Mesenchymal stem cell (in vitro differentiated cells and primary cell): ENCODE results near the gene CYP3A4. TPM values are rescaled to one million over a fixed set of nuclear protein-coding genes. Genes with fewer than 3 reads are reported as not detected.

Experiments used
- DNase-seq: peaks from one replicate; pipeline ENCODE4 v3.0.0-alpha.2; 2013
- H2AFZ ChIP-seq: one replicate; pipeline ENCODE4 v1.6.1; 2013; ENCODE audit warnings: low read depth, mild to moderate bottlenecking, control low read depth, inconsistent platforms, low read length, moderate library complexity
- H2AK5ac ChIP-seq: 2 replicates; pipeline ENCODE4 v1.6.1; 2013; ENCODE audit warnings: low read length, moderate library complexity, mild to moderate bottlenecking, inconsistent platforms; ENCODE audit not compliant: severe bottlenecking
- H2BK120ac ChIP-seq: one replicate; pipeline ENCODE4 v1.6.1; 2013; ENCODE audit warnings: low read depth, mild to moderate bottlenecking, inconsistent platforms, low read length, moderate library complexity
- H2BK12ac ChIP-seq, 2 experiments: one replicate each; pipeline ENCODE4 v1.6.1; 2013; ENCODE audit warnings: inconsistent platforms in 2 of 2, low read length in 2 of 2, mild to moderate bottlenecking in 2 of 2, moderate library complexity in 2 of 2, control low read depth in 1 of 2
- H2BK15ac ChIP-seq: one replicate; pipeline ENCODE4 v1.6.1; 2013; ENCODE audit warnings: mild to moderate bottlenecking, low read depth, inconsistent platforms; ENCODE audit not compliant: poor library complexity, severe bottlenecking
- H2BK5ac ChIP-seq: 2 replicates; pipeline ENCODE4 v1.6.1; 2013; ENCODE audit warnings: low read depth, mild to moderate bottlenecking, low read length, control low read depth, inconsistent platforms; ENCODE audit not compliant: poor library complexity, severe bottlenecking
- H3K14ac ChIP-seq, 2 experiments: one replicate each; pipeline ENCODE4 v1.6.1; 2013; ENCODE audit warnings: inconsistent platforms in 2 of 2, low read length in 2 of 2, control low read depth in 1 of 2, mild to moderate bottlenecking in 1 of 2, moderate library complexity in 1 of 2
- H3K18ac ChIP-seq, 2 experiments: one replicate each; pipeline ENCODE4 v1.6.1; 2013; ENCODE audit warnings: inconsistent platforms in 2 of 2, low read length in 2 of 2, control low read depth in 1 of 2, low read depth in 1 of 2, mild to moderate bottlenecking in 1 of 2
- H3K23ac ChIP-seq, 2 experiments: one replicate each; pipeline ENCODE4 v1.6.1; 2013; ENCODE audit warnings: inconsistent platforms in 2 of 2, low read length in 2 of 2, mild to moderate bottlenecking in 2 of 2, moderate library complexity in 2 of 2, control low read depth in 1 of 2
- H3K27ac ChIP-seq: 2 replicates; pipeline ENCODE4 v1.5.1; 2013; ENCODE audit warnings: mild to moderate bottlenecking, moderate library complexity, low read length, control low read depth, inconsistent platforms; ENCODE audit not compliant: poor library complexity, severe bottlenecking
- H3K27me3 ChIP-seq, 2 experiments: 2 replicates each; pipeline versions ENCODE4 v1.6.1 to v1.7.0; 2013; ENCODE audit warnings: low read length in 2 of 2, mild to moderate bottlenecking in 2 of 2, moderate library complexity in 2 of 2, control low read depth in 1 of 2, inconsistent platforms in 1 of 2; ENCODE audit not compliant: control insufficient read depth in 1 of 2, insufficient read depth in 1 of 2
- H3K36me3 ChIP-seq, 2 experiments: 2 replicates each; pipeline versions ENCODE4 v1.6.1 to v1.7.0; 2013; ENCODE audit warnings: low read length in 2 of 2, control low read depth in 1 of 2, inconsistent platforms in 1 of 2, low read depth in 1 of 2, mild to moderate bottlenecking in 1 of 2; ENCODE audit not compliant: insufficient read depth in 2 of 2, control insufficient read depth in 1 of 2
- H3K4ac ChIP-seq, 2 experiments: one replicate each; pipeline ENCODE4 v1.6.1; 2013; ENCODE audit warnings: inconsistent platforms in 2 of 2, low read length in 2 of 2, mild to moderate bottlenecking in 2 of 2, moderate library complexity in 2 of 2, control low read depth in 1 of 2, low read depth in 1 of 2
- H3K4me1 ChIP-seq: 2 replicates; pipeline ENCODE4 v1.6.1; 2013; ENCODE audit warnings: low read depth, low read length, control low read depth; ENCODE audit not compliant: control insufficient read depth, insufficient read depth
- H3K4me2 ChIP-seq: 2 replicates; pipeline ENCODE4 v1.6.1; 2013; ENCODE audit warnings: low read length, mild to moderate bottlenecking, inconsistent platforms; ENCODE audit not compliant: poor library complexity, severe bottlenecking
- H3K4me3 ChIP-seq, 2 experiments: 2 replicates each; pipeline versions ENCODE4 v1.5.1 to v1.7.0; 2013; ENCODE audit warnings: low read length in 2 of 2, mild to moderate bottlenecking in 2 of 2, control low read depth in 1 of 2, low read depth in 1 of 2; ENCODE audit not compliant: insufficient read depth in 1 of 2
- H3K79me1 ChIP-seq: replicated peaks from 2 replicates; pipeline ENCODE4 v1.6.1; 2013; ENCODE audit warnings: mild to moderate bottlenecking, control low read depth, low read length, inconsistent platforms; ENCODE audit not compliant: poor library complexity, severe bottlenecking
- H3K9ac ChIP-seq: 2 replicates; pipeline ENCODE4 v1.7.0; 2013; ENCODE audit warnings: mild to moderate bottlenecking, low read length, moderate library complexity
- H3K9me3 ChIP-seq: 2 replicates; pipeline ENCODE4 v1.7.0; 2013; ENCODE audit warnings: mild to moderate bottlenecking, low read length; ENCODE audit not compliant: control insufficient read depth
- H4K8ac ChIP-seq: one replicate; pipeline ENCODE4 v1.6.1; 2013; ENCODE audit warnings: inconsistent platforms, mild to moderate bottlenecking, low read length, moderate library complexity
- H4K91ac ChIP-seq: one replicate; pipeline ENCODE4 v1.6.1; 2013; ENCODE audit warnings: mild to moderate bottlenecking, low read length, inconsistent platforms
- WGBS: methylation state at CpG from one replicate; pipeline ENCODE4 v1.1.7; 2013; ENCODE audit warnings: mixed read lengths; 5-methylcytosine and 5-hydroxymethylcytosine counted together
- small RNA-seq: library from polyadenylated mRNA; stranded (forward); fragments of <200 nt; extraction: miRNeasy Mini kit (QIAGEN cat#:217004); gene quantifications from one replicate; pipeline ENCODE3, GENCODE V24; 2013; ENCODE audit warnings: low read depth

CYP3A4 gene

DNA sequence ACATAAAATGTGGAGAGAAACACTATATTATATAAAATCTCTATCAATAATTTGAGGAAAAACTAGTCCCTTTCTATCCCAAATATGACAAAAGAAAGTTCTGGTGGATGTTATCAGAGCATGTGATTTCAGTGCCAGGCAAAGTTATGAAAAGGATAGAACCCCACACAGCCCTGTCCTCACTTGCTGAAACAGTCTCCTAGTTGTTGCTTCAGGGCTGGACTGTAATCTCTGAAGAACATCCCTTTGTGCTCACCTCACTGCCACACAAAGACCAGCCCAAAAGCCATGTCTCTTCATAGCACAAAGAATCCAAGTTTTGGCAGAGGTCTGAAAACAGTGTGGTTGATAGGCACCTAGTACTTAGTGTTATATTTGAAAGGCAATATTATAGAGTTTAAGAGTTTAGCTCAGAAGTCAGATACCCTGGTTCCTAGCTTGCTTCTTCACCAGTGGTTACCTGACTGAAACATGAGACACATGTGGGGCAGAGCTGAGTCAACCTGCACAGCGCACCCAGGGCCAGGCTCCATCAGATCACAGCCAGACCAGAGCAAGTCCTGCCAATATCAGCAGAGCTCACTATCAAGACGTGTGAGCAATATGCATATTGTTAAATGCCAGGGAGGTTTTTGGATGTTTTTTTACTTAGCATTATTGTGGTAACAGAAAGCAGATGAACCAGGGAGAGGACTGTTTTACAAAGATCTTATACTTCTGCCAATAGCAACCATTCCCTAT is 74.0 kb downstream of the CYP3A4 start:
- Histone ChIP-seq H4K91ac (no peak overlapping the region), H2AK5ac (no peak overlapping the region), H3K9me3 (peaks cover 47% of the 10 kb centered on the region), H2BK5ac (no peak overlapping the region), H2BK15ac (no peak overlapping the region), H3K23ac (no peak overlapping the region), H2BK12ac (no peak overlapping the region), H3K27ac (no peak overlapping the region), H3K79me1 (no peaks in the 10 kb centered on the region), H3K4me2 (no peak overlapping the region), H3K14ac (no peak overlapping the region), H2BK120ac (no peak overlapping the region), H2AFZ (no peak overlapping the region), H3K4me3 (no peak overlapping the region), H3K4me1 (no peaks in the 10 kb centered on the region), H3K36me3 (no peaks in the 10 kb centered on the region), H3K27me3 (peaks cover 0 to 6% of the 10 kb centered on the region in 2 experiments), H3K4ac (no peak overlapping the region), H3K9ac (no peak overlapping the region), H3K18ac (no peak overlapping the region), H4K8ac (no peak overlapping the region)
- no peak for DNase-seq
- WGBS = 88% methylated on average over 1 of the region's 2 CpGs

DNA sequence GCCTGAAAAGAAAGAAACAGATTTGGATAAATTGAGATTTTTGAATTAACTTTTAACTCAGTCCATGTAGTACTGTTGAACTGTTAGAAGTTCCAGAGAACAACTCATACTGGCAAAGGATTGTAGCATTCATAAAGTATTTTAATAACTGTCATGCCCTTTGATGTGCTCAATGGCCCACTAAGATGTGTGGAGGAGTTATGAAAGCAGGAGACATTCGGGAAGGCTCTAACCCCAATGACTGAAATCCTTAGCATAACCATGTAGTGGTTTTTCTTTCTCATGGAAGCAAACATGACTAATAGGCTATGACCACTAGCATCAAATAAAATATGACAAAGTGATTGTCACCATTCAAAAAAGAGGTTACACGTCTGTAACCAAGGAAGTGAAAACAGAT is 74.7 kb downstream of the CYP3A4 start:
- H2BK120ac ChIP-seq = no peak overlapping the region
- no peak overlapping the region for H2BK12ac ChIP-seq
- no peaks in the 10 kb centered on the region for H3K36me3 ChIP-seq
- H3K4me1 ChIP-seq = no peaks in the 10 kb centered on the region
- H3K4me2 ChIP-seq = no peak overlapping the region
- no peak overlapping the region for H3K4ac ChIP-seq
- H2AK5ac ChIP-seq = no peak overlapping the region
- no peak overlapping the region for H4K91ac ChIP-seq
- 86% methylated on average over 2 of the region's 2 CpGs for WGBS
- H3K27ac ChIP-seq = no peak overlapping the region
- H2BK15ac ChIP-seq = no peak overlapping the region
- no peak overlapping the region for H2AFZ ChIP-seq
- no peak overlapping the region for H3K18ac ChIP-seq
- no peak overlapping the region for H2BK5ac ChIP-seq
- no peak overlapping the region for H3K4me3 ChIP-seq
- no peak overlapping the region for H3K14ac ChIP-seq
- peaks cover 0 to 6% of the 10 kb centered on the region in 2 experiments for H3K27me3 ChIP-seq
- no peaks in the 10 kb centered on the region for H3K79me1 ChIP-seq
- no peak overlapping the region for H3K23ac ChIP-seq
- peaks cover 44% of the 10 kb centered on the region for H3K9me3 ChIP-seq
- H3K9ac ChIP-seq = no peak overlapping the region
- no peak overlapping the region for H4K8ac ChIP-seq
- no peak for DNase-seq

DNA sequence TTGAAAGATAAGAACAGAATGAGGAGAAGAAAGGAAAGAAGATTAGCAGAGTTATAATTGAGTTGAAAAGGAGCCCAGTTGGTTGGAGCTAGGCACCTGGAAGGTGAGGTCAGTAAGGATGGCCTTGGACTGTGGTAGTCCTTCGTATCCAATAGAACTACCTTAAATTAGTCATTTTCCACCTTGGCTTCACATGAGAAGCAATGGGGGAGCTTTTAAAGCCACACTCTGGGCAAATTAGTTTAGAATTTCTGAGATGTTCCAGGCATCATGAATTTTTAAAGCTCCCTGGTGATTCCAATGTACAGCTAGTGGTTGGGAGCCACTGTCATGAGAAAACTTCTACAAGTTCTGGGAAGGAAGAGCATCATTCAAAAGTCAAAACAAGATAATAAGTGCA is 76.9 kb downstream of the CYP3A4 start:
- Histone ChIP-seq H3K9ac (no peak overlapping the region), H2BK12ac (no peak overlapping the region), H3K27me3 (no peaks in the 10 kb centered on the region), H3K4ac (no peak overlapping the region), H3K18ac (no peak overlapping the region), H2AFZ (no peak overlapping the region), H2BK5ac (no peak overlapping the region), H3K4me3 (no peak overlapping the region), H2BK15ac (no peak overlapping the region), H3K36me3 (no peaks in the 10 kb centered on the region), H4K8ac (no peak overlapping the region), H3K4me1 (no peaks in the 10 kb centered on the region), H3K4me2 (no peak overlapping the region), H2AK5ac (no peak overlapping the region), H2BK120ac (no peak overlapping the region), H3K9me3 (peaks cover 61% of the 10 kb centered on the region), H3K27ac (no peak overlapping the region), H3K79me1 (no peaks in the 10 kb centered on the region), H4K91ac (no peak overlapping the region), H3K23ac (no peak overlapping the region), H3K14ac (no peak overlapping the region)
- WGBS = no CpG with 5 or more reads among the region's 1 CpG
- peak; percentile 20 for DNase-seq

Small RNA genes lying within 50 kb of the gene (small RNA-seq; reads per million reads assigned to genes)
- not detected for gene CYP3A137P
